ENCODE results near the gene SLC5A11.
"Not testable (repeated sequence)": the region's sequence is repeated elsewhere in the genome, so short reads cannot be mapped to it uniquely, and the experiment has no call there.

Gene SLC5A11

GRCh38 chr16:24858219-24859041 lies 12.7 kb downstream of the SLC5A11 start:
- DNase-seq (ENCODE audit: low spot score) = peak; percentile 85

- DNase-seq (ENCODE audit: low spot score) = no peak
Observed at GRCh38 chr16:24861461-24861860, 15.7 kb downstream of the SLC5A11 start.

- no peak for DNase-seq (ENCODE audit: low spot score)
Observed at GRCh38 chr16:24863582-24864437, 18.0 kb downstream of the SLC5A11 start.

- DNase-seq (ENCODE audit: low spot score) = no peak
Observed at GRCh38 chr16:24869033-24869432, 23.3 kb downstream of the SLC5A11 start.

- DNase-seq (ENCODE audit: low spot score) = no peak
Observed at GRCh38 chr16:24871891-24872290, 26.1 kb downstream of the SLC5A11 start.

- no peak for DNase-seq (ENCODE audit: low spot score)
Observed at GRCh38 chr16:24873028-24873427, 27.3 kb downstream of the SLC5A11 start.

GRCh38 chr16:24875466-24875865 lies 29.7 kb downstream of the SLC5A11 start:
- DNase-seq (ENCODE audit: low spot score) = no peak

- DNase-seq (ENCODE audit: low spot score) = no peak
Observed at GRCh38 chr16:24876231-24876630, 30.5 kb downstream of the SLC5A11 start.

- no peak for DNase-seq (ENCODE audit: low spot score)
Observed at GRCh38 chr16:24879684-24880083, 33.9 kb downstream of the SLC5A11 start.

- DNase-seq (ENCODE audit: low spot score) = no peak
Observed at GRCh38 chr16:24883714-24884151, 38.0 kb downstream of the SLC5A11 start.

GRCh38 chr16:24887472-24887871 lies 41.7 kb downstream of the SLC5A11 start:
- no peak for DNase-seq (ENCODE audit: low spot score)

- no peak for DNase-seq (ENCODE audit: low spot score)
Observed at GRCh38 chr16:24890746-24891145, 45.0 kb downstream of the SLC5A11 start.

GRCh38 chr16:24896439-24896838 lies 50.7 kb downstream of the SLC5A11 start:
- no peak for DNase-seq (ENCODE audit: low spot score)

GRCh38 chr16:24897522-24897921 lies 51.8 kb downstream of the SLC5A11 start:
- DNase-seq (ENCODE audit: low spot score) = not testable (repeated sequence)

- DNase-seq (ENCODE audit: low spot score) = no peak
Observed at GRCh38 chr16:24900230-24900629, 54.5 kb downstream of the SLC5A11 start.

- DNase-seq (ENCODE audit: low spot score) = no peak
Observed at GRCh38 chr16:24906199-24906808, 60.5 kb downstream of the SLC5A11 start.

GRCh38 chr16:24906901-24907300 lies 61.1 kb downstream of the SLC5A11 start:
- DNase-seq (ENCODE audit: low spot score) = no peak

GRCh38 chr16:24908716-24909115 lies 63.0 kb downstream of the SLC5A11 start:
- no peak for DNase-seq (ENCODE audit: low spot score)

- DNase-seq (ENCODE audit: low spot score) = no peak
Observed at GRCh38 chr16:24909856-24910255, 64.1 kb downstream of the SLC5A11 start.

- DNase-seq (ENCODE audit: low spot score) = no peak
Observed at GRCh38 chr16:24915019-24915418, 69.3 kb downstream of the SLC5A11 start.

GRCh38 chr16:24915576-24915975 lies 69.8 kb downstream of the SLC5A11 start:
- DNase-seq (ENCODE audit: low spot score) = no peak

GRCh38 chr16:24917236-24917635 lies 71.5 kb downstream of the SLC5A11 start:
- no peak for DNase-seq (ENCODE audit: low spot score)

GRCh38 chr16:24917891-24918290 lies 72.1 kb downstream of the SLC5A11 start:
- no peak for DNase-seq (ENCODE audit: low spot score)

Data from HuH-7 (cell line).